ACHN (cell line): Measurements from ENCODE around the gene CDK6.
A peak's percentile ranks its signal among the peaks of the same experiment; 100 is the strongest.

Experiments used
- DNase-seq: peaks from one replicate; pipeline ENCODE4 v3.0.0-alpha.2; 2015
- in situ Hi-C: cut with HindIII; loops from 2 replicates; pipeline ENCODE4 v1.10.0; 2017; ENCODE audit warnings: low sequenced_read_pairs, low pct_ligation_motif_present, low pct_unique_long_range_greater_than_20kb

The CDK6 gene

GRCh38 chr7:92682330-92682729 lies 154.0 kb downstream of the CDK6 start:
- no peak for DNase-seq
- in situ Hi-C loops, result no loop called here

DNA sequence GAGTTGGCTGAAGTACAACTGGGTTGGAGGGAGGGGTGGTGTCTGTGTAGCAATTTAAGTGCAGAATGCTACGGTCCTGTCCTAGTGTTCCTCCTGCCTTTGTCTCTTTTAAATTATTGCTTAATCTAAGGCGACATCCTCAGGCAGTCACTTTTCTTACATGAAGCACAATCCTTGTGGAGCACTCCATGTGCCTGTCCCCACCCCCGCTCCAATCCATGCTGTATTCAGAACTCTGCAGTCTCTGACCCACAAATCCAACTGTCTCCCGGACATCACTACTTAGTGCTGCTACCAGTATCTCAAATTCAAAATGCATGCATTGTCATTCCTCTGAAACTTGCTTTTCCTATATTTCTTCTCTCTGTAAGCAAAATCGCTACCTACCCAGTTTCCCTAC lies 154.7 kb downstream of the CDK6 start:
- in situ Hi-C loops, result no loop called here
- no peak for DNase-seq

- in situ Hi-C loops, result no loop called here
- DNase-seq, result peak; percentile 21
Observed at GRCh38 chr7:92680442-92680841, 155.9 kb downstream of the CDK6 start.

- in situ Hi-C loops, result no loop called here
Observed at GRCh38 chr7:92678291-92678920, 158.0 kb downstream of the CDK6 start.

GRCh38 chr7:92674379-92674778 lies 162.0 kb downstream of the CDK6 start:
- in situ Hi-C loops, result no loop called here

More at GRCh38 chr7:92678291-92678920, 158.0 kb downstream of the CDK6 start:
- DNase-seq, result no peak

GRCh38 chr7:92671505-92672169 lies 164.7 kb downstream of the CDK6 start:
- DNase-seq, result no peak
- in situ Hi-C loops, result no loop called here

More at GRCh38 chr7:92674379-92674778, 162.0 kb downstream of the CDK6 start:
- DNase-seq, result no peak

GRCh38 chr7:92670204-92670851 lies 166.0 kb downstream of the CDK6 start:
- in situ Hi-C loops, result no loop called here
- DNase-seq, result no peak

DNA sequence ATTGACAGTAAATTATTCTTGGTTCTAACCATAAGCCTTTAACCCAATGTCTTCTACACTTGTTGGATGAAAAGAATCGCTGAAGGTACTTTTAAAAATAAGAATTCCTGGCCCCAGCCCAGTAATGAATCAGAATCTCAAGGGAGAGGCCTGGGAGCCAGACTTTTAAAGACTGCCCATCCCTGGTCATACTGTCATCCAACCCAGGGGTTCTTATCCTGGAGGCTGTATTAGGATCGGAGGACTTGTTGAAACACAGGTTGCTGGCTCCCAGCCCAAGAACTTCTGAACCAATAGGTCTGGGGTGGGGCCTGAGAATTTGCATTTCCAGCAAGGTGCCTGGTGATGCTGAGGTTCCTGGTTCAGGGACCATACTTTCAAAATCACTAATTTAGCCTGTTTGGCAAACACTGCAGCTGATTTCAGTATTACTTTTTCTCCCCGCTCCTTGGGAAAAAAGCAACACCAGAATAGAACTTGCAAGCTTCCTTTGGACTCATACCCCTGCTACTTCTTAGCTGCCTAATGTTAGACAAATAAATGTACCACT lies 166.7 kb downstream of the CDK6 start:
- no peak for DNase-seq
- in situ Hi-C loops, result no loop called here

GRCh38 chr7:92668564-92668963 lies 167.8 kb downstream of the CDK6 start:
- DNase-seq, result no peak
- in situ Hi-C loops, result no loop called here

DNA sequence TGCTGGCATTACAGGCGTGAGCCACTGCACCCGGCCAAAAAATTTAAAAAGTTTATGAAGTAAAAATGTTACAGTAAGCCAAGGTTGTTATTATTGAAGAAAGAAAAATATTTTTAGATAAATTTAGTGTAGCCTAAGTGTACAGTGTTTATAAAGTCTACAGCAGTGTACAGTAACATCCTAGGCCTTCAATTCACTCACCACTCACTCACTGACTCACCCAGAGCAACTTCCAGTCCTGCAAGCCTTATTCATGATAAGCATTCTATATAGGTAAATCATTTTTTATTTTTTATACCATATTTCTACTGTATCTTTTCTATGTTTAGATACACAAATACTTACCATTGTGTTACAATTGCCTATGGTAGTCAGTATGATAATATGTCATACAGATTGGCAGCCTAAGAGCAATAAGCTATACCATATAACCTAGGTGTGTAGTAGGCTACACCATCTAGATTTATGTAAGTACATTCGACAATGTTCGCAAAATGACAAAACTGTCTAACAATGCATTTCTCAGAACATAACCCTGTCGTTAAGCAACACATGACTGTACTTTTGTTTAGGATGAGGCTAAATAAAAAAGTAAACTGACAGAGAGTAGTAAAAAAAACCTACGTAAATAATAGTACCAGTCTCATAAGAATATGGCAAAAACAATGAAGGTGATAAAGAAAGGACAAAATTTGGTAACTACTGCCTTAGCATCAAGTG lies 168.4 kb downstream of the CDK6 start:
- no peak for DNase-seq
- in situ Hi-C loops, result no loop called here

DNA sequence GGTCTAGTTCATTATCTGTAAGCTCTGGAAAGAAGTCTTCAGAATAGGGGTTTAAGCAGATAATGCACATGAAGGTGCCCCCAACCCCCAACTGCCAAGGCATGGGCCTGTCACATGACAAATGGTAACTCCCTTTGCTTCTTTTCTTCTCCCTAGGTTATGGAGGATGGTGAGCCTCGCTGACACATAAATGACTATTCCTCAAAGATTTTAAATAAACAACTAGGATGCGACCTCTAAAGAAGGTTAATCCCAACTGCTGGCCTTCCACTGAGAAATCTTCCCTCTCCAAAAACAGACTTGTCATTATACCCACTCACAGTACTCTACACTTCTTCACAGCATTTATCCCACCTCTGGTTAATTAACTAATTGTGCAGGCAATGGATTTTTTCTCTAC lies 170.4 kb downstream of the CDK6 start:
- DNase-seq, result no peak
- in situ Hi-C loops, result no loop called here

DNA sequence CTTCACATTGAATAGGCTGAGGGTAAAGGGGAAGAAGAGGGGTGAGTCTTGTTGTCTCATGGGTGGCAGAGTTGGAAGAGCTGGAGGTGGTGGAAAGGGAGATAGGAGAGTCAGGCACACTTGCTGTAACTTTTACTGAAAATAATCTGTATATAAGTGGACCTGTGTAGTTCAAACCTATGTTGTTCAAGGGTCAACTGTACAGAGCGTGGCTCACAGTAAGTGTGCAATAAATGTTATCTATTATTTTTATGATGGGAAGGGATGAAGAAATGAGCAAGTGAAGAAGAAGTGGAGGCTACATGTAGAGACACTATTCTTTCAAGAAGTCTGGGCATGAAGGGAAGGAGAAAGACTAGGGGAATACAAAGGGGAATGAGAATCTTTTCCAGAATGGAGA lies 174.7 kb downstream of the CDK6 start:
- no peak for DNase-seq
- in situ Hi-C loops, result no loop called here

GRCh38 chr7:92658671-92659070 lies 177.7 kb downstream of the CDK6 start:
- in situ Hi-C loops, result no loop called here

GRCh38 chr7:92657391-92657790 lies 179.0 kb downstream of the CDK6 start:
- in situ Hi-C loops, result no loop called here
- no peak for DNase-seq

More at GRCh38 chr7:92658671-92659070, 177.7 kb downstream of the CDK6 start:
- DNase-seq, result no peak

GRCh38 chr7:92656121-92656520 lies 180.3 kb downstream of the CDK6 start:
- in situ Hi-C loops, result no loop called here
- no peak for DNase-seq

GRCh38 chr7:92655346-92655884 lies 181.0 kb downstream of the CDK6 start:
- in situ Hi-C loops, result no loop called here
- no peak for DNase-seq

- DNase-seq, result no peak
- in situ Hi-C loops, result no loop called here
Observed at GRCh38 chr7:92653136-92653535, 183.2 kb downstream of the CDK6 start.

DNA sequence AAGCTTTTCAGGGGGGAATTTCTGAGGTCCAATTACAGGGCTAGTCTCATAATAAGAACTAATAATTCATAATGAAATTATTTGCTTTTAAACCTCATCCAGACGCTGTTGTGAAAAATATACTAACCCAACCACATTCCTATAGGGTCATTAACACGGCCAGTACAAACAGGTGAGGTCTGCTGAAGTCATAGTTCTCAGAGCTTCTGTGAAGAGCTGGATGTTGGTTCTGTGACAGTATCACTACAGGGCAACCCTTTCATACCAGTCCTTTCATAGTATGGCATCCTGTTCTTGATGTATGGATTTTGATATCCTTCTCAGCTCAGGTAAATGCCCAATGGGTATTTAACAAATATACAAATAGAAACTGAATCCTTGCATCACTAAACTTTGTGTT lies 183.8 kb downstream of the CDK6 start:
- in situ Hi-C loops, result no loop called here
- DNase-seq, result no peak

DNA sequence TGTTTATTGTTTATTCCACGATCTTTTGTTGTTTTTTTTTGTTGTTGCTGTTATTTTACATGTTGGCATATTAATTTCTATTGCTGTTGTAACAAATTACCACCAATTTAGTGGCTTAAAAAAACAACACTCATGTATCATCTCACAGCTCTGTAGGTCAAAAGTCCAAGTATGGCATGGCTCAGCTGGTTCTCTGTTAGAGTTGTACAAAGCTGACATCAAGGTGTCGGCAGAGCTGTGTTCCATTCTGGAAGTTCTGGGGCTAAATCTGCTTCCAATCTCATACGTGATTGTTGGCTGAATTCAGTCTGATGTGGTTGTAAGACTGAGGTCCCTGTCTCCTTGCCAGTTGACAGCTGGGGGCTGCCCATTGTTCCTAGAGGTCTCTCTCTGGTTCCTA lies 186.0 kb downstream of the CDK6 start:
- in situ Hi-C loops, result no loop called here

More for the DNA sequence above, 186.0 kb downstream of the CDK6 start:
- no peak for DNase-seq
